ENCODE results near the gene RNASE7. TPM values are rescaled to one million over a fixed set of nuclear protein-coding genes. Genes with fewer than 3 reads are reported as not detected.
"Not testable (repeated sequence)": the region's sequence is repeated elsewhere in the genome, so short reads cannot be mapped to it uniquely, and the experiment has no call there.

Gene RNASE7
- total RNA-seq, 1 donor from 2014 or later: 0.86 TPM

DNA sequence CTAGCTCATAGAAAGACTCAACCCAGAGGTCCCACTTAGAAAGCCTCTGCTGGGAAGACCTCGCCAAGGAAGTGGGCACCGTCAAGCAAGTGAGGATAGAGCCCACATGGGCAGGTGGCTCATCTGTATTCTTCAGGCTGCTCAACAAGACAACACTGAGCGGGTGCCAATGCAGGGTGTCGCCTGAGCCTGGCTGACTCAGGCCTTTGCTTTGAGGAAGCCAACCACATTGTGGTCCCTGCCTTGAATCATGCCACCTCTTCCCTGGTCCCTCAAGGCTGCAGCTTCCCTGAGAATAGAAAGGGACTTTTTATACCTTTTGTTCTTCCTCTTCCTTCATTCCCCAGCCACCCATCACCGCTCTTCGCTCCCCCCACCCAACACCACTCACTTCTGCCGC, 5.4 kb upstream of the RNASE7 start:
- TF ChIP-seq, protein P1, sequence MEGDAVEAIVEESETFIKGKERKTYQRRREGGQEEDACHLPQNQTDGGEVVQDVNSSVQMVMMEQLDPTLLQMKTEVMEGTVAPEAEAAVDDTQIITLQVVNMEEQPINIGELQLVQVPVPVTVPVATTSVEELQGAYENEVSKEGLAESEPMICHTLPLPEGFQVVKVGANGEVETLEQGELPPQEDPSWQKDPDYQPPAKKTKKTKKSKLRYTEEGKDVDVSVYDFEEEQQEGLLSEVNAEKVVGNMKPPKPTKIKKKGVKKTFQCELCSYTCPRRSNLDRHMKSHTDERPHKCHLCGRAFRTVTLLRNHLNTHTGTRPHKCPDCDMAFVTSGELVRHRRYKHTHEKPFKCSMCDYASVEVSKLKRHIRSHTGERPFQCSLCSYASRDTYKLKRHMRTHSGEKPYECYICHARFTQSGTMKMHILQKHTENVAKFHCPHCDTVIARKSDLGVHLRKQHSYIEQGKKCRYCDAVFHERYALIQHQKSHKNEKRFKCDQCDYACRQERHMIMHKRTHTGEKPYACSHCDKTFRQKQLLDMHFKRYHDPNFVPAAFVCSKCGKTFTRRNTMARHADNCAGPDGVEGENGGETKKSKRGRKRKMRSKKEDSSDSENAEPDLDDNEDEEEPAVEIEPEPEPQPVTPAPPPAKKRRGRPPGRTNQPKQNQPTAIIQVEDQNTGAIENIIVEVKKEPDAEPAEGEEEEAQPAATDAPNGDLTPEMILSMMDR (conservative IDR thresholded peaks at IDR 0.05; ENCODE audit: low read depth, low read length): no peak
- no peak overlapping the region for H3K4me3 ChIP-seq (ENCODE audit: low read depth, low read length)
- no peak for DNase-seq (ENCODE audit: low read depth)

DNA sequence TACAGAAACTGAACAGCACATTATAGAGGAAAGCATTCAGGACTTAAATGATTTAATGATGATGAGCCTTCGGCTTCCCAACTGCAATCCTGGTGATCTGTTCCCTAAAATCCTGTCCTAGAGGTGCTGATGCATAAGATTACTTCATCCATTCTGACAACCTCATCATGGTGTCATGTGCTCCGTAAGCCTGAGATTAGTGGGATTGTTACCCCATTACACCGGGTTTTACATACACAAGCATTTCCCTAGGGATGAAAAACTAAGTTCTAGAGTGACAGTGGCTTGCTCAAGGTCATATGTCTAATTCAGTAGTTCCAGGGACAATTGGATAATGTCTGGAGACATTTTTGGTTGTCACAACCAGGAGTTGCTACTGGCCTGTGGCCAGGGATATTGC, 5.0 kb upstream of the RNASE7 start:
- TF ChIP-seq, protein P1 (conservative IDR thresholded peaks at IDR 0.05; ENCODE audit: low read depth, low read length): no peak
- DNase-seq (ENCODE audit: low read depth): no peak
- H3K4me3 ChIP-seq (ENCODE audit: low read depth, low read length): no peak overlapping the region

DNA sequence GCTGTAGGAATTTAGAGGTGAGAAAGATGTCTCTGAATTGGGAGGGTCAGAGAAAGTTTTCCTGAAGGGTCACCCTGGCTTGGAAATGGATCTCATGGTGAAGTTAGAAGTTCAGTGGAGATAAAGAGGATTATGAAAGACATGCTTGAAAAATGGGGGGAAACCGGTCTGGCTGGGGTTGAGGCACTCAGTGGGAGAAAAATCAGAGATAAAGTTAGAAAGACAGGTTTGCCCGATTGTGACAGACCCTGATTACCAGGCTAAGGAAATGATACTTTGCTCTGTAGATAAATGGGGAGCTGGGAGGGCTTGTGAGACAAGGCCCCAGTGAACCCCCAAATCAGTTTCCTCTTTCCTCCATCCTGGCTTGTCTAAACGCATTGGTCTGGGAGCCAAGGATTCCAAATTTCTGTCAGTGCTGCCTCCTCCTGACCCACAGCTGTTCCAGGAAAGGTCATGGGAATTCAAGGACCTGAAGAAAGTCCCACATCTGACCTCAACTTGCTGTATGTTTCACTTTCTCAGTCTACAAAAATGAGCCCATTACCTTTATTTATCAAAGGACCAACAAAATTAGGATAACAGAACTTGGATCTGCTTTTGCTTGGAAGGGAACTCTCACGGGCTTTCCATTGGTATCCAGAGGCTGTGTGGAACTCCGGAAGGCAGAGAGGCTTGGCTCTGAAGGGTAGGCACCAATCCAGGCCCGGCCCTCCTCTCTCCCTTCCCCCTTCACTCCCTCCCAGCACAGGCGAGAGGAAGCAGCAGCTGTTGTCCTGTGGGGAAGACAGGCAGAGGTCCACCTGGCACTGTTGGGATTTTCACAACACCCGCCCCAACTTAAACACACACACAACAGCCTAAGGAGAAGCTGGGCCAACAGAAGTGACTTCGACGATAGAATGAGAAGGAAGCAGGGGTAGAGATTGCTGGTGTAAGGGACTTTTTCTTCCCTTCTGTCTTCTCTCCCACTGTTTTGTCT, 3.4 kb upstream of the RNASE7 start:
- no peak for DNase-seq (ENCODE audit: low read depth)
- TF ChIP-seq, protein P1 (conservative IDR thresholded peaks at IDR 0.05; ENCODE audit: low read depth, low read length): no peak
- no peak overlapping the region for H3K4me3 ChIP-seq (ENCODE audit: low read depth, low read length)

DNA sequence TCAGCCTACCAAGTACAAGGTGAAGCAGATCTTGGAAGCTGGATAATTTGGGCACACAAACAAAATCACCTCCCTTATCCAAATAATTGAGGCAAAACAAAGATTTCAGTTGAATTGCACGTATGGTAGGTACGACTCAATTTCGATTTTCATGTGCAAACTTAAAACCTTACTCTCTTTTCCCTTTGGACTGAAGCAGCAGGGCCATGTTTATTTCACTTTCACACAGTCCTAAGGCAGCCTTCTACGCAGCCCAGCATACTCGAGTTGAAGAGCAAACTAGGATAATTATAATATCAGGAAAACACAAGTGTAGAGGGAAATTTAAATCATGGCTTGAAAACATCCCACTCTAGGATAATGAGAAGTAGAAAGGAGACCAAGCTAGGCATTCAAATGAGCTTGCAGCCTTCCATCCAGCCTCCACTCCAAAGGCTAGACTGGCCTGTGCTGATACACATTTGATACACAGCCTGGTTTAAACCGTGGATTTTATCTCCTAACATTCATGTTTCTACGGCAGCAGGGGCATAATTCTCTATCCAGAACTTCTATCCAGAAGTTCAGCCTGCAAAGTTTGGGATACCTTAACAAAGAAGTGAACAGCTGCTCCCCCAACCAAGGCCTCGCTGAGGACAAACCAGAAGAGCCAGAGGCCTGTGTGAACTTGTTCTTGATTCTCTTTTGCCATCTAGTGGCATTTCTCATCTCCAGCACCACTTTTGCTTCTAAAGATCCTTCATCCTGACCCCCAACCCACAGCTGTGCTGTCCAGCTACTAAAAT, 2.4 kb upstream of the RNASE7 start:
- no peak overlapping the region for H3K4me3 ChIP-seq (ENCODE audit: low read depth, low read length)
- no peak for DNase-seq (ENCODE audit: low read depth)
- TF ChIP-seq, protein P1 (conservative IDR thresholded peaks at IDR 0.05; ENCODE audit: low read depth, low read length): peak; percentile 72

DNA sequence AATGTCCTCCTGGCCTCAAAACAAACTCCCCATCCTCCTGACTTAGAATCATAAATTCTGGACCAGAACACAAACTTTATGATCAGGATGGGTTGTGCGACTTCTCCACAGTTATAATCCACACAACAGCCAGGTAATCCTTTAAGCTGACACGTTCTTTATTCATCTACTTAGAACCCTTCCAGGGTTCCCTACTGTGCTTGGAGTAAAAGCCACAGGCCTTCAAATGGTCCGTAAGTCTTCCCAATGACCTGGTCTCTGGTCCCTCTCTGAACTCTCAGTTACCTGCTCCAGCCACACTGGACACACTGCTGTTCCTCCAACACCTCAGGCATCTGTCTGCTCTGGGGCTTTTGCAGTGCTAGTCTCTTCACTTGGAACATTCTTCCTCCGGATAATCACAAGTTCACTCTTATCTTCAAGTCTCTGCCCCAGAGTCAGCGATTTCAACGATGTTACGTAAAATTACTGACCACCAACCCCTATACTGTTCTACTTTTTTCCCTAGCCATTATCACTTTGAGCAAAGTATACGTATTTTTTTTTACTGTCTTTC, 1.7 kb upstream of the RNASE7 start:
- TF ChIP-seq, protein P1 (conservative IDR thresholded peaks at IDR 0.05; ENCODE audit: low read depth, low read length): no peak
- H3K4me3 ChIP-seq (ENCODE audit: low read depth, low read length): no peak overlapping the region
- DNase-seq (ENCODE audit: low read depth): no peak

DNA sequence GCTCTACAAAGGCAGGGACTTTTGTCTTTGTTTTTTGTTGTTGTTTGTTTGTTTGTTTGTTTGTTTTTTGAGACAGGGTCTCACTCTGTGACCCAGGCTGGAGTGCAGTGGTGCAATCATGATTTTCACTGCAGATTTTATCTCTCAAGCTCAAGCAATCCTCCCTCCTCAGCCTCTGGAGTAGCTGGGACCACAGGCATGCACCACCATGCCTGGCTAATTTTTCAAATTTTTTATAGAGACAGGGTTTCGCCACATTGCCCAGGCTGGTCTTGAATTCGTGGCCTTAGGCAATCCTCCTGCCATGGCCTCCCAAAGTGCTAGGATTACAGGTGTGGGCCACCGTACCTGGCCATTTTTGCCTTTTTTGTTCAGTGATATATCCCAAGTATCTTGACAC, 1.2 kb upstream of the RNASE7 start:
- DNase-seq (ENCODE audit: low read depth); H3K4me3 ChIP-seq (ENCODE audit: low read depth, low read length): not testable (repeated sequence)

DNA sequence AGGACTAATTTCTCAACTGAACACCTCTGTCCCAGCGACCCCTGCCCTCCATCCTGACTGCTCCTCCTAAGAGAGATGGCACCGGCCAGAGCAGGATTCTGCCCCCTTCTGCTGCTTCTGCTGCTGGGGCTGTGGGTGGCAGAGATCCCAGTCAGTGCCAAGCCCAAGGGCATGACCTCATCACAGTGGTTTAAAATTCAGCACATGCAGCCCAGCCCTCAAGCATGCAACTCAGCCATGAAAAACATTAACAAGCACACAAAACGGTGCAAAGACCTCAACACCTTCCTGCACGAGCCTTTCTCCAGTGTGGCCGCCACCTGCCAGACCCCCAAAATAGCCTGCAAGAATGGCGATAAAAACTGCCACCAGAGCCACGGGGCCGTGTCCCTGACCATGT, 756 bp downstream of the RNASE7 start:
- no peak overlapping the region for H3K4me3 ChIP-seq (ENCODE audit: low read depth, low read length)
- TF ChIP-seq, protein P1 (conservative IDR thresholded peaks at IDR 0.05; ENCODE audit: low read depth, low read length): no peak
- DNase-seq (ENCODE audit: low read depth): no peak
